RWPE2 (cell line): ENCODE data around the gene GMDS.
A peak's percentile ranks its signal among the peaks of the same experiment; 100 is the strongest.

ENCODE experiments used
- ATAC-seq: fragments of 200-7000 bp; cut with Tn5 transposase; 3 replicates; pipeline ENCODE4 v1.9.1; 2021; ENCODE audit warnings: low read depth
- DNase-seq: peaks from one replicate; pipeline ENCODE4 v3.0.0-alpha.2; 2020; ENCODE audit warnings: low spot score
- H3K27ac ChIP-seq: fragments of 450-650 bp; 2 replicates; pipeline ENCODE4 v1.5.1; 2017; ENCODE audit warnings: mild to moderate bottlenecking; ENCODE audit not compliant: poor library complexity, severe bottlenecking
- H3K27me3 ChIP-seq: fragments of 250-450 bp; sonication (Bioruptor Pico); 2 replicates; pipeline ENCODE4 v1.5.1; 2021; ENCODE audit warnings: mild to moderate bottlenecking, moderate library complexity; ENCODE audit not compliant: insufficient read depth, poor library complexity, severe bottlenecking
- H3K36me3 ChIP-seq: fragments of 250-450 bp; sonication (Bioruptor Pico); 2 replicates; pipeline ENCODE4 v1.5.1; 2020; ENCODE audit warnings: low read depth, mild to moderate bottlenecking, moderate library complexity
- H3K4me1 ChIP-seq: fragments of 250-450 bp; sonication (Bioruptor Pico); 2 replicates; pipeline ENCODE4 v1.5.1; 2021; ENCODE audit warnings: mild to moderate bottlenecking, moderate library complexity; ENCODE audit not compliant: insufficient read depth, poor library complexity, severe bottlenecking
- H3K4me3 ChIP-seq: fragments of 250-450 bp; sonication (Bioruptor Pico); 2 replicates; pipeline ENCODE4 v1.5.1; 2021; ENCODE audit warnings: mild to moderate bottlenecking, moderate library complexity; ENCODE audit not compliant: severe bottlenecking
- H3K9me3 ChIP-seq: fragments of 250-450 bp; sonication (Bioruptor Pico); 2 replicates; pipeline ENCODE4 v1.5.1; 2021; ENCODE audit warnings: mild to moderate bottlenecking, moderate library complexity; ENCODE audit not compliant: severe bottlenecking
- CTCF ChIP-seq: fragments of 450-650 bp; IDR thresholded peaks from one replicate; pipeline ENCODE4 v1.5.1; 2017; ENCODE audit warnings: mild to moderate bottlenecking, moderate library complexity; ENCODE audit not compliant: poor library complexity, severe bottlenecking

Gene GMDS

GRCh38 chr6:1643830-1644445 is 601.5 kb downstream of the GMDS start:
- no peaks in the 10 kb centered on the region for H3K27me3 ChIP-seq
- no peak overlapping the region for H3K4me3 ChIP-seq
- DNase-seq (no peak), ATAC-seq (no peak)
- no peak for TF ChIP-seq CTCF
- H3K27ac ChIP-seq, result no peak overlapping the region
- H3K4me1 ChIP-seq, result peaks cover 10% of the 10 kb centered on the region
- H3K9me3 ChIP-seq, result no peaks in the 10 kb centered on the region
- no peaks in the 10 kb centered on the region for H3K36me3 ChIP-seq

GRCh38 chr6:1643111-1643510 is 602.3 kb downstream of the GMDS start:
- Histone ChIP-seq H3K36me3 (no peaks in the 10 kb centered on the region), H3K27ac (no peak overlapping the region), H3K4me3 (no peak overlapping the region), H3K9me3 (no peaks in the 10 kb centered on the region), H3K4me1 (peaks cover 10% of the 10 kb centered on the region), H3K27me3 (no peaks in the 10 kb centered on the region)
- no peak for ATAC-seq
- no peak for TF ChIP-seq CTCF
- no peak for DNase-seq

- Histone ChIP-seq H3K4me1 (peaks cover 18% of the 10 kb centered on the region), H3K27ac (no peak overlapping the region), H3K4me3 (no peak overlapping the region), H3K9me3 (no peaks in the 10 kb centered on the region), H3K27me3 (no peaks in the 10 kb centered on the region), H3K36me3 (no peaks in the 10 kb centered on the region)
- ATAC-seq (peak; percentile 85), DNase-seq (no peak)
- TF ChIP-seq CTCF, result no peak
Measured at GRCh38 chr6:1641343-1641885, 604.0 kb downstream of the GMDS start.

GRCh38 chr6:1640476-1640875 is 604.9 kb downstream of the GMDS start:
- no peaks in the 10 kb centered on the region for H3K9me3 ChIP-seq
- H3K27me3 ChIP-seq, result no peaks in the 10 kb centered on the region
- DNase-seq, result no peak
- TF ChIP-seq CTCF, result no peak
- H3K27ac ChIP-seq, result no peak overlapping the region
- H3K36me3 ChIP-seq, result no peaks in the 10 kb centered on the region
- peaks cover 18% of the 10 kb centered on the region for H3K4me1 ChIP-seq
- ATAC-seq, result no peak
- no peak overlapping the region for H3K4me3 ChIP-seq

GRCh38 chr6:1639430-1639829 is 606.0 kb downstream of the GMDS start:
- DNase-seq (no peak), ATAC-seq (no peak)
- TF ChIP-seq CTCF, result no peak
- Histone ChIP-seq H3K27ac (no peak overlapping the region), H3K4me1 (peaks cover 18% of the 10 kb centered on the region), H3K27me3 (no peaks in the 10 kb centered on the region), H3K9me3 (no peaks in the 10 kb centered on the region), H3K36me3 (no peaks in the 10 kb centered on the region), H3K4me3 (no peak overlapping the region)
